Measurements from ENCODE around the gene AATF.

DNA sequence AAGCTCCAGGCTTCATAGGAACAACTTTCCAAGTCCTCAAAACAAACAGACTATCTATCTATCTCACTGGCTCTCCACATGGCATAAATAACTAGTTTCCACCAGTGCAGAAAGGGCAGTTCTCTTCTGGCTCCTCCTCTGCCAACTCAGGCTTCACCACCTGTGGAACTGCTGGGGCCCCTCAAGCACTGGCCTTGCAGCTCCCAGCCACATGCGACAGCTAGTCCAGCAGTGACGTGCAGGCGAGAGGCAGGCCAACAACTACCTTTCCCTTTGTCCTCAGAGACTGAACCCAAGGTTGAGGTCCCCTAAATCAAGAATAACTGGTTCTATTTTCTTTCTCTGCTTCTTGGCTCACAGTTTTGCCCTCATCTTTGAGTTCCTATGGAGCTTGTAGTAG is 137.6 kb downstream of the AATF start:
- TF ChIP-seq, protein P1, sequence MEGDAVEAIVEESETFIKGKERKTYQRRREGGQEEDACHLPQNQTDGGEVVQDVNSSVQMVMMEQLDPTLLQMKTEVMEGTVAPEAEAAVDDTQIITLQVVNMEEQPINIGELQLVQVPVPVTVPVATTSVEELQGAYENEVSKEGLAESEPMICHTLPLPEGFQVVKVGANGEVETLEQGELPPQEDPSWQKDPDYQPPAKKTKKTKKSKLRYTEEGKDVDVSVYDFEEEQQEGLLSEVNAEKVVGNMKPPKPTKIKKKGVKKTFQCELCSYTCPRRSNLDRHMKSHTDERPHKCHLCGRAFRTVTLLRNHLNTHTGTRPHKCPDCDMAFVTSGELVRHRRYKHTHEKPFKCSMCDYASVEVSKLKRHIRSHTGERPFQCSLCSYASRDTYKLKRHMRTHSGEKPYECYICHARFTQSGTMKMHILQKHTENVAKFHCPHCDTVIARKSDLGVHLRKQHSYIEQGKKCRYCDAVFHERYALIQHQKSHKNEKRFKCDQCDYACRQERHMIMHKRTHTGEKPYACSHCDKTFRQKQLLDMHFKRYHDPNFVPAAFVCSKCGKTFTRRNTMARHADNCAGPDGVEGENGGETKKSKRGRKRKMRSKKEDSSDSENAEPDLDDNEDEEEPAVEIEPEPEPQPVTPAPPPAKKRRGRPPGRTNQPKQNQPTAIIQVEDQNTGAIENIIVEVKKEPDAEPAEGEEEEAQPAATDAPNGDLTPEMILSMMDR (IDR thresholded peaks at IDR 0.05), result no peak
- no peak for TF ChIP-seq POLR2A (IDR thresholded peaks at IDR 0.05)
